SU-DHL-6 (cell line): ENCODE results near the gene PRICKLE1.

Experiments used
- CTCF ChIP-seq: fragments of 200-600 bp; sonication (generic); IDR thresholded peaks from one replicate; pipeline ENCODE4 v1.5.1; 2017; ENCODE audit warnings: antibody characterized with exemption, mild to moderate bottlenecking, low read length, moderate library complexity; ENCODE audit not compliant: insufficient read depth, poor library complexity, severe bottlenecking
- EZH2phosphoT487 ChIP-seq: fragments of 200-600 bp; sonication (generic), shearing (Covaris generic); conservative IDR thresholded peaks from 2 replicates; pipeline ENCODE4 v1.6.1; 2018; ENCODE audit warnings: mild to moderate bottlenecking, antibody characterized with exemption, low read length, moderate library complexity, mixed read lengths

DNA sequence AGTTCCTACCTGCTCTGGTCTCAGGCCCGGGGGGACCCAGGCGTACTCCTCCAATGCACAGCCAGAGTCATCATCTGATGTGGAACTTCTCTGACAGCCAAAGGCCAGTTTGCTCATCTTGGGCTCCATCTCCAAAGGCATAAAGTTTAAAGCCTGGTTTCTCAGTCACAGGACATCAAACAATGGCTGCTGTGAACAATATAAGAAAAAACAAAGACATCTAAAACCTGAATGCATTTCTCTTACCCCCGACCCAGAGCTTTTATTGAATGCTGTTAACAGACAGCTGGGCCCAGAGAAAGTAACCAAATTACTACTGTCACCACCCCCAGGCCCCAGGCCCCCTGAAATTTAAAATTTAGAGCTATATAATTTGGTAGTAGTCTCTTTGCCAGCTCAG is 117.2 kb downstream of the PRICKLE1 start:
- TF ChIP-seq EZH2phosphoT487: no peak
- no peak for TF ChIP-seq CTCF
